CD8-positive, alpha-beta memory T cell (primary cell): Measurements from ENCODE around the gene FAM114A2. TPM values are rescaled to one million over a fixed set of nuclear protein-coding genes. Genes with fewer than 3 reads are reported as not detected.

Source experiments
- CTCF ChIA-PET: fragments of 350-600 bp; sonication (Branson Sonifier 250); formaldehyde crosslinking; loops from one replicate; lab custom pipeline; 2021; ENCODE audit warnings: antibody characterized with exemption; lab: Charles Lee
- POLR2A ChIA-PET: fragments of 350-600 bp; sonication (Branson Sonifier 250); formaldehyde crosslinking; loops from one replicate; lab custom pipeline; 2021; ENCODE audit warnings: antibody characterized with exemption; lab: Charles Lee
- DNase-seq, 5 donors: peaks; one replicate each; pipeline versions ENCODE4 v3.0.0 to v3.0.0-alpha.2; 2020 to 2022; ENCODE audit warnings: mixed read lengths in 1 of 5
- H3K27ac ChIP-seq: one replicate; pipeline ENCODE4 v1.7.0; 2013; ENCODE audit warnings: low read depth, mild to moderate bottlenecking, low read length, moderate library complexity
- H3K27me3 ChIP-seq: 2 replicates; pipeline ENCODE4 v1.7.0; 2013; ENCODE audit warnings: low read length, mild to moderate bottlenecking; ENCODE audit not compliant: insufficient read depth, poor library complexity, severe bottlenecking
- H3K36me3 ChIP-seq: 2 replicates; pipeline ENCODE4 v1.7.0; 2013; ENCODE audit warnings: mild to moderate bottlenecking, low read length, moderate library complexity; ENCODE audit not compliant: insufficient read depth
- H3K4me1 ChIP-seq: 2 replicates; pipeline ENCODE4 v1.7.0; 2013; ENCODE audit warnings: mild to moderate bottlenecking, low read length, moderate library complexity; ENCODE audit not compliant: insufficient read depth
- H3K4me3 ChIP-seq: 2 replicates; pipeline ENCODE4 v1.7.0; 2013; ENCODE audit warnings: mild to moderate bottlenecking, low read length
- H3K9me3 ChIP-seq: 2 replicates; pipeline ENCODE4 v1.7.0; 2013; ENCODE audit warnings: mild to moderate bottlenecking, low read length
- H3K27ac Mint-ChIP-seq, 8 donors: one replicate each; pipeline ENCODE4 v1.8.0; 2020 to 2021; ENCODE audit warnings: mixed read lengths in 8 of 8, mild to moderate bottlenecking in 6 of 8, inconsistent platforms in 3 of 8, moderate library complexity in 3 of 8
- H3K27me3 Mint-ChIP-seq, 2 donors: one replicate each; pipeline ENCODE4 v1.8.0; 2020 to 2021; ENCODE audit warnings: mixed read lengths in 2 of 2, mild to moderate bottlenecking in 1 of 2, moderate library complexity in 1 of 2
- H3K36me3 Mint-ChIP-seq, 3 donors: one replicate each; pipeline ENCODE4 v1.8.0; 2020 to 2021; ENCODE audit warnings: mixed read lengths in 3 of 3, inconsistent platforms in 1 of 3, mild to moderate bottlenecking in 1 of 3
- H3K4me1 Mint-ChIP-seq, 3 donors: one replicate each; pipeline ENCODE4 v1.8.0; 2020 to 2021; ENCODE audit warnings: mixed read lengths in 3 of 3, inconsistent platforms in 1 of 3, mild to moderate bottlenecking in 1 of 3
- H3K4me3 Mint-ChIP-seq, 7 donors: one replicate each; pipeline ENCODE4 v1.8.0; 2020 to 2021; ENCODE audit warnings: mixed read lengths in 7 of 7, mild to moderate bottlenecking in 6 of 7, moderate library complexity in 4 of 7, inconsistent platforms in 2 of 7
- H3K9me3 Mint-ChIP-seq, 5 donors: one replicate each; pipeline ENCODE4 v1.8.0; 2020 to 2022; ENCODE audit warnings: mixed read lengths in 5 of 5, mild to moderate bottlenecking in 3 of 5, moderate library complexity in 2 of 5, inconsistent platforms in 1 of 5
- polyA plus RNA-seq: library from polyadenylated mRNA; unstranded; fragments of 300-500 nt; fragmentation: Illumina TruSeq; gene quantifications from one replicate; pipeline ENCODE4 v1.2.3, GENCODE V29; 2021
- total RNA-seq, 2 experiments: library from RNA; stranded (reverse); gene quantifications; one replicate each; pipeline ENCODE4 v1.2.3, GENCODE V29; 2021

FAM114A2 gene
- total RNA-seq, result 10 to 100 TPM; 23.4 to 26.6 TPM
- polyA plus RNA-seq, result 17.9 TPM

DNA sequence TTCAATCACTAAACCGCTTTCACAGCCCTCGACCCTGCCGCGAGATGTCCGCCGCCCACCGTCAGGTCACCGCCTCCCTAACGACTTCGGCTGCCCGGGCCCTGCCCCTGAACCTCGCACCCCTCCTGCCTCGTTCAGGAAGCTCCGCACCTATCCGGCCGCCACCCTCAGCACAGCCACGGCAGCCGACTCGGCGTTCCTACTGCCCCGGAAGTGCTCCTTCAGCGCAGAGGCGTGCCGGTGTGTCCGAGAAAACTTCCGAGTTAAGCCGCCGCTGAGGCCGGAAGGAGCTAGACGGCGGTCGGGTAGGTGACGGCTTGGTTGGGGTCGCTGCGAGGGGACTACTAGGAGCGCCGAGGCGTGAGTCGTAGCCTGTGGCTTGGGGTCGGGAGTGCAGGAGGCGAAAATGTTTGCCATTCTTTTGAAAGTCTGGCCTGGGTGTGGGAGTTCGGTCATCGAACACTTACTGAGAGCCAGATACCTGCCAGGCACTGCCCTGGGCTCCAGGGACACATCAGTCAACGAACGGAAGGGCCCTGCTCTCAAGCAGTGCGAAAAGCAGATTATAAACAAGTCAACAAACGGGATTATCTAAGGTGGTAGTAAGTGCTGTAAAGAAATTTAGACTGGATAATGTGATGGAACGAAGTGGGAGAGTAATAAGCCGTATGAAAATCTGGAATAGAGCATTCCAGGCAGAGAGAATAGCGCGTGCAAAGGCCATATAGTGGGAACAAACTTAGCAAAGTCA, at the start of gene FAM114A2, which contains the start of gene MFAP3:
FAM114A2 (minus strand) TSS at position 204 of the 751 bp plus-strand sequence. CDS start 3,957 bp downstream, outside the sequence.
MFAP3 (plus strand) TSS at position 261 of the 751 bp plus-strand sequence. CDS start 10,756 bp downstream, outside the sequence.
- H3K27ac Mint-ChIP-seq, result peak within 1 kb of the TSS; percentile 97 to 99 (median 98)
- DNase-seq, result peak; percentile 82 to 93 (median 86)
- H3K27me3 Mint-ChIP-seq, result peaks cover 0 to 3% of the 10 kb centered on the region in 2 donors
- H3K36me3 Mint-ChIP-seq, result peaks cover 0 to 29% (median 6%) of the 10 kb centered on the region in 3 donors
- CTCF ChIA-PET, result interaction anchor here (1.0 to 1.7 kb wide), 6 partner anchors 10 to 366 kb away, joined by 3 to 5 read pairs (median 4); partner anchors contain the start of gene GALNT10
- no peaks in the 10 kb centered on the region for H3K9me3 Mint-ChIP-seq
- Histone ChIP-seq H3K9me3 (no peaks in the 10 kb centered on the region), H3K4me1 (peaks cover 28% of the 10 kb centered on the region), H3K36me3 (no peaks in the 10 kb centered on the region), H3K4me3 (peak within 1 kb of the TSS; percentile 97), H3K27me3 (no peaks in the 10 kb centered on the region), H3K27ac (peak within 1 kb of the TSS; percentile 92)
- POLR2A ChIA-PET, result interaction anchor here (1.0 to 1.7 kb wide), 4 partner anchors 9 to 262 kb away, joined by 3 to 20 read pairs (median 7); partner anchors contain the start of gene GALNT10
- peaks cover 51 to 72% (median 69%) of the 10 kb centered on the region in 3 donors for H3K4me1 Mint-ChIP-seq
- peak within 1 kb of the TSS; percentile 96 to 98 (median 97) for H3K4me3 Mint-ChIP-seq

DNA sequence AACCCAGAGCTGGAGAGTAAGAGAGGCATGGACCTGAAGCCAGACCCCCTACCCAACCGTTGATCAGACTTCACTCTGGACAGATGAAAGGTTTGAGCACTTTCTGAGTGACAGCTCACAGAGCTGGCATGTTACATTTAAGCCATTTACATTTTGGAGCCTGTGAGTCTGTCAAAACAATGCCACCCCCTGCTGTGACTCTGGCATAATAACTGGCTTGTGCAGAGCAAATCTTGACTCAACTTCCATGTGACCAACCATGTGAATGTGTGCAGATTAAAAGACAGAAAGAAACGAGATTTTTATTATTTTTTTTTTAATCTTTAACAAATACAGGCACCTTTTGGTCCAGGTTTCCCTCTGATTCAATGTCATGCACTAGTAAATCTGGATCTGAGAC, 48.5 kb upstream of the FAM114A2 start:
- Mint-ChIP-seq H3K9me3 (no peaks in the 10 kb centered on the region), H3K4me1 (no peaks in the 10 kb centered on the region), H3K4me3 (no peak overlapping the region), H3K27me3 (peaks cover 8 to 20% of the 10 kb centered on the region in 2 donors), H3K36me3 (peaks cover 0 to 9% (median 3%) of the 10 kb centered on the region in 3 donors), H3K27ac (no peak overlapping the region)
- CTCF ChIA-PET, result interaction anchor here (1.0 to 1.8 kb wide), 2 partner anchors 15 to 93 kb away, joined by 3 to 6 read pairs; no protein-coding TSS in a partner anchor
- Histone ChIP-seq H3K9me3 (no peaks in the 10 kb centered on the region), H3K27me3 (no peaks in the 10 kb centered on the region), H3K27ac (no peak overlapping the region), H3K4me1 (no peaks in the 10 kb centered on the region), H3K4me3 (no peak overlapping the region), H3K36me3 (no peaks in the 10 kb centered on the region)
- POLR2A ChIA-PET, result no interaction called here
- DNase-seq, result no peak

DNA sequence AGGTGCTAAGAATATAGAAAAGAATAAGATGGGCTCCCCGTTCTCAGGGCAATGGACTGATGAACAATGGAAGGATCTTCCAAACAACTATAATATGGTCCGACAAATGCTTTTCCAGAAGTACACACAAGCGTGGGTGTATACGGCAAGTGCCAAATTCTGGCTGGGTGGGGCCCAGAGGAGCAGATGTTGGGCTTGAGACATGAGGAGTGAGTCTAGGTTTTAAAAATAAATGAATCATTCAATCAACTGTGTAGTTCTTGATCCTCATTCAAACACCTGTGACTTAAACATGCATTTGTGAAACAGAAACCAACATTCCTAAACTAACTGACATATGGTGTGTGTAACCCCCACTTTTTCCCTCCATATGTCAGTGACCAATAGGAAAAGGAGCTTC, 47.9 kb upstream of the FAM114A2 start:
- CTCF ChIA-PET, result interaction anchor here (1.0 to 1.8 kb wide), 2 partner anchors 14 to 93 kb away, joined by 3 to 6 read pairs; no protein-coding TSS in a partner anchor

DNA sequence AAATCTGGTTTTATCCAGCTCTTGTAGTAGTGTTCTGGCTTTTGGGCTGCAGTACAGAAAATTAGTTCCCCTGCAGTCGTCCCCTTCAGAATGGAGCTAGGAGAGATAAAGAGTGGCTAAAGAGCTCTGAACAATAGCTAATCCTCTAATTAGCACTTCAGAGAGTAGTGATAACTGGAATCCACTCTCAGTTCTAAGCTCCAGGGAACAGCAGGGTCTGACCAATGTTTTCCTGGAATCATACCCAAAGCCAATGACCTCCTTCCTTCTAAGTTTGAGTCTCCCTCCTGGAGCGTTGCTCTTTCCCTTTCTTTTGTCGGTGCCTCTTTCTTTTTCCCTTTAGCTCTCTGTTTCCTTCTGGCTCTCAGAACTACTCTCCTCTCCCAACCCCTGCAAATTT, 47.4 kb upstream of the FAM114A2 start:
- Mint-ChIP-seq H3K4me3 (no peak overlapping the region), H3K27ac (no peak overlapping the region), H3K4me1 (no peaks in the 10 kb centered on the region), H3K36me3 (peaks cover 0 to 4% (median 3%) of the 10 kb centered on the region in 3 donors), H3K27me3 (peaks cover 8 to 13% of the 10 kb centered on the region in 2 donors), H3K9me3 (no peaks in the 10 kb centered on the region)
- Histone ChIP-seq H3K27me3 (no peaks in the 10 kb centered on the region), H3K9me3 (no peaks in the 10 kb centered on the region), H3K4me3 (no peak overlapping the region), H3K27ac (no peak overlapping the region), H3K36me3 (no peaks in the 10 kb centered on the region), H3K4me1 (no peaks in the 10 kb centered on the region)
- POLR2A ChIA-PET, result no interaction called here
- DNase-seq, result no peak
- CTCF ChIA-PET, result interaction anchor here (1.4 to 1.8 kb wide), 2 partner anchors 10 to 14 kb away, joined by 3 to 6 read pairs; no protein-coding TSS in a partner anchor

More for the DNA sequence above, 47.9 kb upstream of the FAM114A2 start:
- Mint-ChIP-seq H3K4me1 (no peaks in the 10 kb centered on the region), H3K27me3 (peaks cover 8 to 16% of the 10 kb centered on the region in 2 donors), H3K9me3 (no peaks in the 10 kb centered on the region), H3K27ac (no peak overlapping the region), H3K4me3 (no peak overlapping the region), H3K36me3 (peaks cover 0 to 6% (median 3%) of the 10 kb centered on the region in 3 donors)
- H3K4me3 ChIP-seq, result no peak overlapping the region
- POLR2A ChIA-PET, result no interaction called here
- no peak overlapping the region for H3K27ac ChIP-seq
- no peaks in the 10 kb centered on the region for H3K9me3 ChIP-seq
- no peaks in the 10 kb centered on the region for H3K4me1 ChIP-seq
- DNase-seq, result no peak
- H3K27me3 ChIP-seq, result no peaks in the 10 kb centered on the region
- H3K36me3 ChIP-seq, result no peaks in the 10 kb centered on the region

DNA sequence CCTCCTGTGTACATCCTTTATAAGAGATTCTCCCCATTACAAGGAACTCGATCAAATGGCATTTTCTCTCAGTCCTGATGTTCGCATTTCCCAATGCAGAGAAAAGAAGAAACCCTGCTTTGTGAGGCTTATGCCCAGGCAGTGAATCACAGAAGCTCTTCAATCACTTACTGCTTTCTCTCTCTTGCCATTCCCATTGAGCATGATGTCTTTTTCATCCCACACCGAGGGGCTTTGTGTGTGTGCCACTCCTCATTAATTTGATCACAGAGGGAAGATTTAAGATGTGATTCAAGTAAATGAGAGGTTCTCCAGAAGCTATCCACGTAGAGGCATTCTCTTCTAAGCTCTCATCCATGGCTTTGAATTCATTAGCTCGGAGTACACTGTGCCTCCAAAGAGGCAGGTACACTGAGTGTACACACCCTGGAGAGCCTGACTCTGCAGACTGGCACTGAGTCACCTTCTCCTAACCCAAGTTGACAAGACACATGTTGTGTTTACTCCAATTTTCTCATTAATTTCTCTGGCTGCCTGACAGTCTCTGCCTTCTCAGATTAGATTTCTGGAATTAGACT, 45.4 kb upstream of the FAM114A2 start:
- CTCF ChIA-PET, result interaction anchor here (1.3 kb wide), 1 partner anchor 12 kb away, joined by 5 read pairs; no protein-coding TSS in a partner anchor
- no peak for DNase-seq
- peaks cover 3 to 7% of the 10 kb centered on the region in 2 donors for H3K27me3 Mint-ChIP-seq

DNA sequence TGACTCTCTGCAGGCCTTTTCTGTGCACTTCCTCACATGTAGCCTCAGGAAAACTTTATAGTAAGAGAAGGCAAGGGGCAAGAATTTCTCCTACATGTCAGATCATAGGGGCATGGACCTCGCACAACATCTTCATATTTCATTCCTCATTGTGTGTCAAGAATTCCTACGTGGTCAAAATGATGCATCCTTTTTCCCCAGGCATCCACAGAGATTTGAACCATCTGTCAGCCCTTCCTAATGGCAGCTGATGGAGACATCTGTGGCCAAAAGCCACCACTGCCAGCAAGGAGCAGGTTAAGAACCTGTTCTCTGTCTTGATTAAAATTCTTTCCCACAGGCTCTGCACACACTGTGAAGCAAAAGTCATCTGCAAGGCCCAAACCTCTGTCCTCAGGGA, 42.5 kb upstream of the FAM114A2 start:
- H3K9me3 Mint-ChIP-seq, result no peaks in the 10 kb centered on the region
- H3K27ac Mint-ChIP-seq, result peak overlapping the region in 1 of 8 donors; percentile 86
- Histone ChIP-seq H3K27ac (no peak overlapping the region), H3K36me3 (no peaks in the 10 kb centered on the region), H3K4me1 (no peaks in the 10 kb centered on the region), H3K9me3 (no peaks in the 10 kb centered on the region), H3K27me3 (no peaks in the 10 kb centered on the region), H3K4me3 (no peak overlapping the region)
- peaks cover 0 to 8% (median 4%) of the 10 kb centered on the region in 3 donors for H3K4me1 Mint-ChIP-seq
- H3K4me3 Mint-ChIP-seq, result no peak overlapping the region
- no peaks in the 10 kb centered on the region for H3K36me3 Mint-ChIP-seq
- DNase-seq, result no peak
- POLR2A ChIA-PET, result no interaction called here
- CTCF ChIA-PET, result interaction anchor here (2.7 kb wide), 1 partner anchor 9 kb away, joined by 14 read pairs; no protein-coding TSS in a partner anchor
- H3K27me3 Mint-ChIP-seq, result peaks cover 0 to 3% of the 10 kb centered on the region in 2 donors

More for the DNA sequence above, 45.4 kb upstream of the FAM114A2 start:
- POLR2A ChIA-PET, result no interaction called here
- Mint-ChIP-seq H3K9me3 (no peaks in the 10 kb centered on the region), H3K27ac (no peak overlapping the region), H3K36me3 (peaks cover 0 to 4% (median 2%) of the 10 kb centered on the region in 3 donors), H3K4me1 (no peaks in the 10 kb centered on the region), H3K4me3 (no peak overlapping the region)
- Histone ChIP-seq H3K4me3 (no peak overlapping the region), H3K36me3 (no peaks in the 10 kb centered on the region), H3K27ac (no peak overlapping the region), H3K9me3 (no peaks in the 10 kb centered on the region), H3K27me3 (no peaks in the 10 kb centered on the region), H3K4me1 (no peaks in the 10 kb centered on the region)

DNA sequence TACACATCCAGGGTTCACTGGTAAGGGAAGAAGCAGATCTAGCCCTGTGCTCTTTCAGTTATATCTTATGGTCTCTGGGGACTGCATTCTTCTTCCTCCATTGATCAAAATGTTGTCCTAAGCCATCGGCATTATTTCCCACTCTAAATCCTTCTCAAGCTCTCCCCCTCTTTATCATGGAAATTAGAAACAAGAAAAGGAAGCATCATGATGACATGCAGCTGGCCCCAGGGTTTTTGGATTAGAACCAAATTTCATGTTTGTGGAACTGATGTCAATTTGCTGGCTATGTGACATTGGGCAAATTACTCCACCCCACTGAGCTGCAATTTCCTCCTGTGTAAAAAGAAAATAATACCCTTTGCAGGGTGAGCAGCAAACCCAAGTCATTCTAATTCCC, 39.6 kb upstream of the FAM114A2 start:
- peaks cover 12% of the 10 kb centered on the region for H3K4me1 ChIP-seq
- Mint-ChIP-seq H3K9me3 (no peaks in the 10 kb centered on the region), H3K27me3 (peaks cover 0 to 3% of the 10 kb centered on the region in 2 donors), H3K4me3 (no peak overlapping the region), H3K27ac (no peak overlapping the region), H3K4me1 (peaks cover 5 to 20% (median 15%) of the 10 kb centered on the region in 3 donors), H3K36me3 (no peaks in the 10 kb centered on the region)
- ChIA-PET POLR2A (no interaction called here), CTCF (interaction anchor here (1.8 kb wide), 1 partner anchor 327 kb away, joined by 4 read pairs; no protein-coding TSS in a partner anchor)
- no peaks in the 10 kb centered on the region for H3K27me3 ChIP-seq
- no peaks in the 10 kb centered on the region for H3K36me3 ChIP-seq
- no peaks in the 10 kb centered on the region for H3K9me3 ChIP-seq
- no peak for DNase-seq
- no peak overlapping the region for H3K4me3 ChIP-seq
- no peak overlapping the region for H3K27ac ChIP-seq
